Measurements from ENCODE around the gene SEC61A2.

GRCh38 chr10:12202226-12202625 lies 72.7 kb downstream of the SEC61A2 start:
- TF ChIP-seq, protein P1, sequence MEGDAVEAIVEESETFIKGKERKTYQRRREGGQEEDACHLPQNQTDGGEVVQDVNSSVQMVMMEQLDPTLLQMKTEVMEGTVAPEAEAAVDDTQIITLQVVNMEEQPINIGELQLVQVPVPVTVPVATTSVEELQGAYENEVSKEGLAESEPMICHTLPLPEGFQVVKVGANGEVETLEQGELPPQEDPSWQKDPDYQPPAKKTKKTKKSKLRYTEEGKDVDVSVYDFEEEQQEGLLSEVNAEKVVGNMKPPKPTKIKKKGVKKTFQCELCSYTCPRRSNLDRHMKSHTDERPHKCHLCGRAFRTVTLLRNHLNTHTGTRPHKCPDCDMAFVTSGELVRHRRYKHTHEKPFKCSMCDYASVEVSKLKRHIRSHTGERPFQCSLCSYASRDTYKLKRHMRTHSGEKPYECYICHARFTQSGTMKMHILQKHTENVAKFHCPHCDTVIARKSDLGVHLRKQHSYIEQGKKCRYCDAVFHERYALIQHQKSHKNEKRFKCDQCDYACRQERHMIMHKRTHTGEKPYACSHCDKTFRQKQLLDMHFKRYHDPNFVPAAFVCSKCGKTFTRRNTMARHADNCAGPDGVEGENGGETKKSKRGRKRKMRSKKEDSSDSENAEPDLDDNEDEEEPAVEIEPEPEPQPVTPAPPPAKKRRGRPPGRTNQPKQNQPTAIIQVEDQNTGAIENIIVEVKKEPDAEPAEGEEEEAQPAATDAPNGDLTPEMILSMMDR (IDR thresholded peaks at IDR 0.05): no peak
- no peak for TF ChIP-seq POLR2AphosphoS5 (IDR thresholded peaks at IDR 0.05; ENCODE audit: insufficient read depth in 1 of 2, low read depth in 1 of 2)
